ENCODE results near the gene TBX5.

GRCh38 chr12:114411071-114411837, 5.3 kb upstream of the TBX5 start:
- TF ChIP-seq EZH2 (IDR thresholded peaks at IDR 0.05) (no peak), POLR2AphosphoS5 (IDR thresholded peaks at IDR 0.05; ENCODE audit: borderline replicate concordance, low read depth, low read length) (no peak), FOXP2 (optimal IDR thresholded peaks at IDR 0.05; ENCODE audit: control extremely low read depth, extremely low read length, insufficient read depth) (no peak)
